Stimulated activated CD8-positive, alpha-beta memory T cell treated with anti-CD3 and anti-CD28 coated beads, Interleukin-4, amount 100 ng/mL, for 48 hours (primary cell): ENCODE data around the gene TMCC3.
"Not testable (repeated sequence)": the region's sequence is repeated elsewhere in the genome, so short reads cannot be mapped to it uniquely, and the experiment has no call there.

Experiments used
- DNase-seq: peaks from one replicate; pipeline ENCODE4 v3.0.0-alpha.2; 2020

Gene TMCC3

GRCh38 chr12:94597268-94597667 lies 53.1 kb downstream of the TMCC3 start:
- DNase-seq = no peak

GRCh38 chr12:94596596-94596995 lies 53.8 kb downstream of the TMCC3 start:
- no peak for DNase-seq

- DNase-seq = no peak
Observed at GRCh38 chr12:94595152-94595551, 55.2 kb downstream of the TMCC3 start.

GRCh38 chr12:94594443-94594825 lies 55.9 kb downstream of the TMCC3 start:
- no peak for DNase-seq

DNA sequence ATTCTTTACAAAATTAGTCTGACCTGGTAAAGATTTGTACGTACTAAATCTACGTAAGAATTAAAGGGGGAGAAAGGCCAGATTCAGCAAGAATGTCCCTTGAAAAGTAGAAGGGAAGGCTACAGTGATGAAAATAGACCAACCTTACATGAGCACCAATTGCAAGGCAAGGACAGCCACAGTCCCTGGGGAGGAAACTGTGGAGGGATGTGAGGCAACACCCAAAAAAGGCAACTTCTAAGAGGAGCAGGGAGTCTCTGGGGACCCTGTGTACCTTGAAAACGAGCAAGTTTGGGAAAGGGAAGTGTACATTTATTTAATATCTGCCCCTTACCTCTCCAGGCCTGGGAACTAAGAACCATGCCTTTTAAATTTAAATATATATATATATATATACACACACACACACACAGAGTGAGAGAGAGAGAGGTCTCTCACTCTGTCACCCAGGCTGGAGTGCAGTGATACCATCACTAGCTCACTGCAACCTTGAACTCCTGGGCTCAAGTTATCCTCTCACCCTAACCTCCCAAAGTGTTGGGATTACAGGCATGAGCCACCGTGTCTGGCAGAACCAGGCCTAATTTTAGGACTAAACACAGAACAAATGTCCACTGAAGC lies 56.4 kb downstream of the TMCC3 start:
- DNase-seq = no peak

- DNase-seq = not testable (repeated sequence)
Observed at GRCh38 chr12:94592723-94593122, 57.6 kb downstream of the TMCC3 start.

- DNase-seq = no peak
Observed at GRCh38 chr12:94592080-94592479, 58.3 kb downstream of the TMCC3 start.

GRCh38 chr12:94590428-94590827 lies 59.9 kb downstream of the TMCC3 start:
- no peak for DNase-seq

- no peak for DNase-seq
Observed at GRCh38 chr12:94589591-94590001, 60.8 kb downstream of the TMCC3 start.

GRCh38 chr12:94588346-94588745 lies 62.0 kb downstream of the TMCC3 start:
- DNase-seq = no peak

- no peak for DNase-seq
Observed at GRCh38 chr12:94587266-94588241, 62.8 kb downstream of the TMCC3 start.

- no peak for DNase-seq
Observed at GRCh38 chr12:94586589-94587259, 63.6 kb downstream of the TMCC3 start.

GRCh38 chr12:94585626-94586025 lies 64.7 kb downstream of the TMCC3 start:
- DNase-seq = no peak

- no peak for DNase-seq
Observed at GRCh38 chr12:94584377-94584776, 66.0 kb downstream of the TMCC3 start.

DNA sequence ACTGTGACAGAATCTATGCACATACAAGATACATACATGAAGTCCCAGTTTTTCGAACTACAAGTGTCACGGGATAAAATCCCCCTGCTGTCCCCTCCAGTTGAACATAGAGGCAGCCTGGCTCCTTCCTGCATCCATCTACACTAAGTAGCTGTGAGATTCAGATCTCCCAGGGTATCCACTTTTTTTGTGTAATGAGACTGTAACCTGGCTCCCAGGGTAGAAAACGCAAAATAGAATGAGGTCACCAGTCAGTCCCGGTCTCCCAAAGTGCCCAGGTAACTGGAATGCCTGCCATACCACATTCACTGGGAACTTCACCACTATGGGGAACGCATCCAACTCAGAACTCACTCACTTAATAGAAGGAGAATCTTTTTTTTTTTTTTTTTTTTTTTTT lies 67.8 kb downstream of the TMCC3 start:
- no peak for DNase-seq

- no peak for DNase-seq
Observed at GRCh38 chr12:94575645-94576403, 74.5 kb downstream of the TMCC3 start.

DNA sequence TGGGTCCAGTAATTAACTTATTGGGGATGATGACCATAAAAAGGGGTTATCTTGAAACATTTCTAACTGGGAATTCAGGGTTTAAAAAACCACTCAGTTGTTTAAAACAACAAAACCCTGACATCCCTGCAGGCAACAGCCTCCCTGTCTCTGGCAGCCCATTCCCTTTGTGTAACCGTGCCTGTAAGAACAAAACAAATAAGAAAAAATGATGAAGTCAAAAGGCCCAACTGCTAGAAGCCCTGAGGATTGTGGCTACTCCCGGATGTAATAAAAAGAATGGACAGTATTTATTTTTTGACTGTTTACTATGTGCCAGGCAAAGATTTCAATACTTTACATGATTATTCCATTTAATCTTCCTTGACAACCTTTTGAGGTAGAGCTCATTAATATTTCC lies 75.3 kb downstream of the TMCC3 start:
- no peak for DNase-seq

GRCh38 chr12:94571556-94571955 lies 78.8 kb downstream of the TMCC3 start:
- no peak for DNase-seq

DNA sequence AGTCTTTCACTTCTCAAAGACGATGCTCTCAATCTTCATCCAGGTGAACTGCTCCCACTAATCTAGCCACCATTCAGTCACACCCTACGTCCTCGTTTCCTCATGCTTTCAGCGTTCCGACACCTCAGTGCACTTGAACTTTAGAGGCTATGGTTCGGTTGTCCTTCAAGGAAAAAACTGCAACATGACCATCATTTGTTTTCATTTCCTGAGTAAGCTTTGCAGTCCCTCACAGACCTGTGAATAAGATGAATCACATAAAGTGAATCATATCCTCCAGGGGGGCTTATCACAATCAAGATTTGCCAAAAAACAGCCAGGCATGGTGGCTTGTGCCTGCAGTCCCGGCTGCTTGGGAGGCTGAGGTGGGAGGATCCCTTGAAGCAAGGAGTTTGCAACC lies 80.2 kb downstream of the TMCC3 start:
- DNase-seq = no peak

DNA sequence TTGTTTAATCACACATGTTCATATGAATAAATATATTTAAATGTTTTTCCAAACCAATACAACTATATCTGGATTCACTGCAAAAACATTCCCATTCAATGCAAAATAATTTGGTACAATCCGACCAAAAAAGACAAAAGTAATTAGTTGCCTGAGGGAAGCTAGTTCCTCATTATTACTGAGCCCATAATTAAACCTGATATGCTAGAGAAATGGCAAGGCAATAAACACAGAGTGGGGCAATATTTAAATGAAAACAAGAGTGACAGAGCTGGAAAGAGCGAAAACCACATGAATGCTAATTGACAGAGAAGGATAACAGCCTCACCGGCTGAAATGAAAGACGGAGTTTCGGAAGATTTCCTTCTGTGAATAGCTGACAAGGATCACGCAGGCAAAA lies 82.6 kb downstream of the TMCC3 start:
- no peak for DNase-seq

DNA sequence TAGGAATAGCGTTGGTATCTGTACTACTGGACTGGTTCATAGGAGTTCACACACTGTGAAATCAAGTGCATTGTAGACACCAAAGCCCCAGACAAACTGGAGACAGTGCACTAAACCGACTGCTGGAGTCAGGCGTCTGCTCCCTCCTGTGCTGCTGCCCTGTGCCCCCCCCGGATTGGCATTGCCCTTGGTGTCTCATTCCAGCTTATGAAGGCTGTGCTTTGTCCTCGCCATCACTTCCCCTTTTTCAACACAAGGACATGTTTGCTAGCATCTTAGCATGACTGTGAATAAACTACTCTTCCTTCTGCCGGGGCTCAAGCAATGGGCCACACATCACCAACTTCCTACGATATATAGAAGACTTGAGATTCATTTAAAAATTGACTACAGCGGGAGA lies 84.0 kb downstream of the TMCC3 start:
- no peak for DNase-seq

GRCh38 chr12:94565683-94566082 lies 84.7 kb downstream of the TMCC3 start:
- DNase-seq = no peak

- no peak for DNase-seq
Observed at GRCh38 chr12:94563286-94563685, 87.1 kb downstream of the TMCC3 start.
